NT2/D1 (cell line): ENCODE data around the gene TBX20.
"Not testable (repeated sequence)": the region's sequence is repeated elsewhere in the genome, so short reads cannot be mapped to it uniquely, and the experiment has no call there.

ENCODE experiments used
- YY1 ChIP-seq: IDR thresholded peaks from 2 replicates; pipeline ENCODE4 v1.6.1; 2011; ENCODE audit not compliant: insufficient read length, insufficient read depth
- ZNF274 ChIP-seq: IDR thresholded peaks from 2 replicates; pipeline ENCODE4 v1.6.1; 2011; ENCODE audit warnings: mild to moderate bottlenecking, low read depth, low read length

GRCh38 chr7:35202353-35202752, 51.5 kb downstream of the TBX20 start:
- not testable (repeated sequence) for TF ChIP-seq ZNF274, YY1
